ENCODE measurements around the gene ITFG2.

The ITFG2 gene

GRCh38 chr12:2791089-2791488, 21.4 kb upstream of the ITFG2 start:
- no peaks in the 10 kb centered on the region for H3K36me3 Mint-ChIP-seq

GRCh38 chr12:2792671-2793500, 19.6 kb upstream of the ITFG2 start:
- peaks cover 9% of the 10 kb centered on the region for H3K36me3 Mint-ChIP-seq
- H3K9me3 Mint-ChIP-seq = no peaks in the 10 kb centered on the region
- H3K4me3 Mint-ChIP-seq = peak overlapping the region; percentile 85
- no peaks in the 10 kb centered on the region for H3K27me3 Mint-ChIP-seq
- ATAC-seq = no peak
- H3K27ac Mint-ChIP-seq = no peak overlapping the region
- peaks cover 20% of the 10 kb centered on the region for H3K4me1 Mint-ChIP-seq

More at GRCh38 chr12:2791089-2791488, 21.4 kb upstream of the ITFG2 start:
- Mint-ChIP-seq H3K4me1 (peaks cover 2% of the 10 kb centered on the region), H3K27me3 (no peaks in the 10 kb centered on the region), H3K9me3 (no peaks in the 10 kb centered on the region), H3K4me3 (no peak overlapping the region), H3K27ac (no peak overlapping the region)
- no peak for ATAC-seq

GRCh38 chr12:2793561-2793960, 18.9 kb upstream of the ITFG2 start:
- Mint-ChIP-seq H3K4me3 (peak overlapping the region; percentile 85), H3K27ac (peak overlapping the region; percentile 72), H3K36me3 (peaks cover 14% of the 10 kb centered on the region)

GRCh38 chr12:2794191-2794735, 18.2 kb upstream of the ITFG2 start:
- ATAC-seq = peak; percentile 48
- H3K4me3 Mint-ChIP-seq = peak overlapping the region; percentile 85
- peaks cover 21% of the 10 kb centered on the region for H3K36me3 Mint-ChIP-seq
- peaks cover 22% of the 10 kb centered on the region for H3K4me1 Mint-ChIP-seq
- peak overlapping the region; percentile 72 for H3K27ac Mint-ChIP-seq
- H3K9me3 Mint-ChIP-seq = no peaks in the 10 kb centered on the region
- no peaks in the 10 kb centered on the region for H3K27me3 Mint-ChIP-seq

More at GRCh38 chr12:2793561-2793960, 18.9 kb upstream of the ITFG2 start:
- ATAC-seq = no peak
- H3K9me3 Mint-ChIP-seq = no peaks in the 10 kb centered on the region
- no peaks in the 10 kb centered on the region for H3K27me3 Mint-ChIP-seq
- H3K4me1 Mint-ChIP-seq = peaks cover 22% of the 10 kb centered on the region

- ATAC-seq = peak; percentile 94
- H3K4me1 Mint-ChIP-seq = peaks cover 22% of the 10 kb centered on the region
Observed at GRCh38 chr12:2794736-2795289, 17.7 kb upstream of the ITFG2 start, which contains the start of gene FKBP4. TSS of gene FKBP4 (plus strand) at chr12:2794970. CDS start at chr12:2795140, 170 bp downstream.

GRCh38 chr12:2795291-2796186, 16.9 kb upstream of the ITFG2 start:
- no peaks in the 10 kb centered on the region for H3K9me3 Mint-ChIP-seq
- no peaks in the 10 kb centered on the region for H3K27me3 Mint-ChIP-seq
- peaks cover 22% of the 10 kb centered on the region for H3K4me1 Mint-ChIP-seq
- peak overlapping the region; percentile 74 for H3K27ac Mint-ChIP-seq
- peaks cover 34% of the 10 kb centered on the region for H3K36me3 Mint-ChIP-seq
- peak overlapping the region; percentile 89 for H3K4me3 Mint-ChIP-seq
- ATAC-seq = peak; percentile 85

More at GRCh38 chr12:2794736-2795289, 17.7 kb upstream of the ITFG2 start, which contains the start of gene FKBP4:
- Mint-ChIP-seq H3K9me3 (no peaks in the 10 kb centered on the region), H3K27ac (peak within 1 kb of the TSS; percentile 74), H3K4me3 (peak within 1 kb of the TSS; percentile 89), H3K27me3 (no peaks in the 10 kb centered on the region), H3K36me3 (peaks cover 27% of the 10 kb centered on the region)

- H3K27me3 Mint-ChIP-seq = no peaks in the 10 kb centered on the region
- H3K27ac Mint-ChIP-seq = peak overlapping the region; percentile 74
- peak overlapping the region; percentile 89 for H3K4me3 Mint-ChIP-seq
- no peaks in the 10 kb centered on the region for H3K9me3 Mint-ChIP-seq
- H3K4me1 Mint-ChIP-seq = peaks cover 22% of the 10 kb centered on the region
- peaks cover 41% of the 10 kb centered on the region for H3K36me3 Mint-ChIP-seq
- ATAC-seq = no peak
Observed at GRCh38 chr12:2796187-2796666, 16.2 kb upstream of the ITFG2 start.

GRCh38 chr12:2797721-2798418, 14.6 kb upstream of the ITFG2 start:
- peak overlapping the region; percentile 74 for H3K27ac Mint-ChIP-seq
- peaks cover 22% of the 10 kb centered on the region for H3K4me1 Mint-ChIP-seq
- no peak for ATAC-seq
- H3K4me3 Mint-ChIP-seq = no peak overlapping the region
- no peaks in the 10 kb centered on the region for H3K27me3 Mint-ChIP-seq
- H3K9me3 Mint-ChIP-seq = no peaks in the 10 kb centered on the region
- peaks cover 55% of the 10 kb centered on the region for H3K36me3 Mint-ChIP-seq

GRCh38 chr12:2800046-2800570, 12.4 kb upstream of the ITFG2 start:
- Mint-ChIP-seq H3K27ac (peak overlapping the region; percentile 48), H3K27me3 (no peaks in the 10 kb centered on the region), H3K4me1 (peaks cover 41% of the 10 kb centered on the region), H3K36me3 (peaks cover 74% of the 10 kb centered on the region), H3K4me3 (no peak overlapping the region), H3K9me3 (no peaks in the 10 kb centered on the region)
- no peak for ATAC-seq

- Mint-ChIP-seq H3K4me1 (peaks cover 44% of the 10 kb centered on the region), H3K27me3 (no peaks in the 10 kb centered on the region), H3K4me3 (no peak overlapping the region), H3K36me3 (peaks cover 80% of the 10 kb centered on the region), H3K9me3 (no peaks in the 10 kb centered on the region), H3K27ac (peak overlapping the region; percentile 49)
- ATAC-seq = no peak
Observed at GRCh38 chr12:2801044-2801783, 11.3 kb upstream of the ITFG2 start.

GRCh38 chr12:2803635-2804392, 8.7 kb upstream of the ITFG2 start:
- Mint-ChIP-seq H3K4me3 (peak overlapping the region; percentile 8), H3K27ac (peak overlapping the region; percentile 70), H3K36me3 (peaks cover 63% of the 10 kb centered on the region), H3K9me3 (no peaks in the 10 kb centered on the region), H3K27me3 (no peaks in the 10 kb centered on the region), H3K4me1 (peaks cover 25% of the 10 kb centered on the region)
- peak; percentile 68 for ATAC-seq

GRCh38 chr12:2804393-2805142, 7.9 kb upstream of the ITFG2 start:
- Mint-ChIP-seq H3K27ac (peak overlapping the region; percentile 70), H3K27me3 (no peaks in the 10 kb centered on the region), H3K36me3 (peaks cover 55% of the 10 kb centered on the region)

More at GRCh38 chr12:2804393-2805142, 7.9 kb upstream of the ITFG2 start:
- Mint-ChIP-seq H3K9me3 (no peaks in the 10 kb centered on the region), H3K4me1 (peaks cover 25% of the 10 kb centered on the region), H3K4me3 (no peak overlapping the region)
- peak; percentile 34 for ATAC-seq

Data from stimulated activated memory B cell treated with anti-CD40 and anti-IgM and Interleukin-4, amounts not matched to agents 10 μg/mL and 1 μg/mL and 100 μg/mL, for 72 hours (primary cell).